ENCODE results near the gene MLKL.

Gene MLKL

GRCh38 chr16:74641969-74642368 is 58.7 kb downstream of the MLKL start:
- no peak for DNase-seq

- DNase-seq = no peak
These were observed 62.8 kb downstream of the MLKL start for GRCh38 chr16:74637742-74638453.

GRCh38 chr16:74635303-74635702 is 65.4 kb downstream of the MLKL start:
- DNase-seq = no peak

GRCh38 chr16:74633686-74634085 is 67.0 kb downstream of the MLKL start:
- DNase-seq = no peak

GRCh38 chr16:74627506-74628220 is 73.0 kb downstream of the MLKL start:
- no peak for DNase-seq

- DNase-seq = no peak
These were observed 73.8 kb downstream of the MLKL start for GRCh38 chr16:74626741-74627416.

GRCh38 chr16:74625500-74626350 is 74.9 kb downstream of the MLKL start:
- DNase-seq = no peak

- DNase-seq = no peak
These were observed 76.8 kb downstream of the MLKL start for GRCh38 chr16:74623839-74624235.

- DNase-seq = no peak
These were observed 77.3 kb downstream of the MLKL start for GRCh38 chr16:74623214-74623838.

- DNase-seq = no peak
These were observed 78.7 kb downstream of the MLKL start for GRCh38 chr16:74622005-74622404.

Data from GF-D8 (cell line).